GM21367 (cell line): ENCODE measurements around the gene IFRD1.

Experiments used
- ATAC-seq: cut with Tn5 transposase; IDR thresholded peaks from one replicate; pipeline ENCODE4 v1.9.1; 2021; ENCODE audit not compliant: unreplicated experiment

Gene IFRD1, protein sequence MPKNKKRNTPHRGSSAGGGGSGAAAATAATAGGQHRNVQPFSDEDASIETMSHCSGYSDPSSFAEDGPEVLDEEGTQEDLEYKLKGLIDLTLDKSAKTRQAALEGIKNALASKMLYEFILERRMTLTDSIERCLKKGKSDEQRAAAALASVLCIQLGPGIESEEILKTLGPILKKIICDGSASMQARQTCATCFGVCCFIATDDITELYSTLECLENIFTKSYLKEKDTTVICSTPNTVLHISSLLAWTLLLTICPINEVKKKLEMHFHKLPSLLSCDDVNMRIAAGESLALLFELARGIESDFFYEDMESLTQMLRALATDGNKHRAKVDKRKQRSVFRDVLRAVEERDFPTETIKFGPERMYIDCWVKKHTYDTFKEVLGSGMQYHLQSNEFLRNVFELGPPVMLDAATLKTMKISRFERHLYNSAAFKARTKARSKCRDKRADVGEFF

DNA sequence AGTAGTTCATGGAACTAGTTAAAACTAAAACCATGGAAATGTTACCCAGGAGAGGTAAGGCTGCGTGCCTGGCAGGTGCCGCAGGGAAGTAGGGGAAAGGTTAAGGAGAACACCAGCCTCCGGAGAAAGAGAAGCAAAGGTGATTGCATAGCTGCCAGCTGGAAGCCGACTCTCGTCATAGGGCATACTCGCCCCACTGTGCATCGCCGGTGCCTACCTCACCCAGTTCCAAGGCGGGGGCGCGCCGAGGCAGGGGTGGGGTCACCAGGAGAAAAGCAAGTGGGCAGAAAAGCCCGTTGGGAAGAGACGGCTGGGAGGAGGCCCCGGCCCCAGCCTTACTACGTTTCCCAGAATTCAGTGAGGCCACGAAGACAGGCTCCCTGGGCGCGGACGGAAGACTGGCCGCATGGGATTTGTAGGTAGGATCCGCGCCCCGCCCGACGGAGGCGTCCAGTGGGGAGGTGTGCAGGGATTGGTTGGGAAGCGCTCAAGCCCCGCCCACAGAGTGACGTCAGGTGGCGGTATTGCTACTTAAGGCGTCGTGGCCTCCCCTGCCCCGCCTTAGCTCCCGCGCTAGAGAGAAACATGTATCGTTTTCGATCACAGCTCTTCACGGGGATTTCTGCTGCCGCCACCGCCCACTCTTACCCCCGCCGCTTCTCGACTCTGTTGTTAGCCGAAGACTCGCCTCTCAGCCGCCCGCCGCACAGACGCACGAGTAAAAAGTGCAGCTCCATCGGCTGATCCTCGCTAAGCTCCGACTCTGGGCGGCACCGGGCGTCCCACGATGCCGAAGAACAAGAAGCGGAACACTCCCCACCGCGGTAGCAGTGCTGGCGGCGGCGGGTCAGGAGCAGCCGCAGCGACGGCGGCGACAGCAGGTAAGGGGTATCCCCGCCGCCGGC is at the start of gene IFRD1:
IFRD1 (plus strand) TSS at position 559 of the 905 bp plus-strand sequence; CDS start at position 788, 229 bp downstream.
- peak; percentile 73 for ATAC-seq

DNA sequence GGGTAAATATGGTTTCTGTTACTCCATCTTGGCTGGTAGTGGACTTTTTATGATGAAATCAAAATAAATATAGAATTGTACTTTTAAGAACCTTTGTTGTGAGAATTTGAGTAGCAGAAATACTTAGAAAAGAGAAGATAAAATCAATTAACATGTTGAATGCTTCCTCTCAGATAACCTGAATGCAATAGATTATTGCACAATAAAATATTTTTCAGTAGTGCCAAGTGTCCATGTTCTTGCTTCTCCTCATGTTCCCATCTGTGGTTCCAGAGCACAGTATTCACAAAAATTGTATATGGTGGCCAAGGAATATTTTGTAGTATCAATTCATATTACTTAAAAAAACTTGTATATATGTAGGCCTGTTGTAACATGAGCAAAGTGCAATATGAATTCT is 45.9 kb upstream of the IFRD1 start:
- ATAC-seq = no peak

DNA sequence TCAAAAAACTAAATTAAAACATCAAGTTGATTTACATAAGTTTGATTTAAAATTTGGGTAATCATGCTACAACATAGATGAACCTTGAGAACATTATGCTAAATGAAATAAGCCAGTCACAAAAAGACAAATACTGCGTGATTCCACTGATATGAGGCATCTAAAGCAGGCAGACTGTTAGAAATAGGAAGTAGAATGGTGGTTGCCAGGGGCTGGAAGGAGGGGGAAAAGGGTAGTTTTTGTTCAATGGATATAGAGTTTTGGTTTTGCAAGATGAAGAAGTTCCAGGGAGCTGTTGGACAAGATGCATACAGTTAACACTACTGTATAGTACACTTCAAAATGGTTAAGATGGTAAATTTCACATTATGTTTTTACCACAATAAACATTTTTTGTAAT is 45.0 kb upstream of the IFRD1 start:
- ATAC-seq = no peak

DNA sequence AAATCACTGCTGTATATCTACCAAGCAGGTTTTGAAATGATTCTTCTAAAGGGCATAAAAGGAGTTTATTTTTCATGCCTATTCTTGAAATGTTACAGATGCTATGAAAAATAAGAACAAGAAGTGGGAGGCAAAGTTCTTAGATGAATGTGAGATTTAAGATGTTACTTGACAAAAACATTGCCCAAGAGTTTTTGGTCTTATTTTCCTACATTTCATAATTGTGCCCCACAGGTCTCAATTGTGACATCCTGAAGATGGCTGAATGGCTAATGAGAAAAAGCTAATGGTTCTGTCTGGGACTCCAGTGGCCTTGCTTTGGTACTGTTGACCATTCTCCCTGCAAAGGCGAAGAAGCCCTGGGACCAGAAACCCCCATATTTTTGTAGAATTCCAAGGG is 43.0 kb upstream of the IFRD1 start:
- ATAC-seq = no peak

DNA sequence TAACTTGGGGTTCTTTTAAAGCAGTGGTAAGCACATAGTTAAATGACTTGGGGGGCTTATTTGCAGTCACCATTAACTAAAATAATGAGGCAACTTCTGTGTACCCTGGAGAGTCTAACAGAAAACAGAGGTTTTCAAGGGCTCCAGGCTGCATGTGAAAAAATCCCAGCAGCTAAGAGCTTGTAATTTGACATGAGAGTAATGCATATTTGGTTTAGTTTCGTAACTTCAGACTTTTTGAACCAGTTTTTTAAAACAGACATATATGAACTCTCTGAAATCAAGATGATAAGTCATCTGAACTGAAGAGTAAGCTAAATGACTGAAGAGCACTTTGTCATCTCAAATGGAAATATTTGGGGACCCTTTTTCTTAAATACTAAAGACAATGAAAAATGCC is 40.2 kb upstream of the IFRD1 start:
- no peak for ATAC-seq

DNA sequence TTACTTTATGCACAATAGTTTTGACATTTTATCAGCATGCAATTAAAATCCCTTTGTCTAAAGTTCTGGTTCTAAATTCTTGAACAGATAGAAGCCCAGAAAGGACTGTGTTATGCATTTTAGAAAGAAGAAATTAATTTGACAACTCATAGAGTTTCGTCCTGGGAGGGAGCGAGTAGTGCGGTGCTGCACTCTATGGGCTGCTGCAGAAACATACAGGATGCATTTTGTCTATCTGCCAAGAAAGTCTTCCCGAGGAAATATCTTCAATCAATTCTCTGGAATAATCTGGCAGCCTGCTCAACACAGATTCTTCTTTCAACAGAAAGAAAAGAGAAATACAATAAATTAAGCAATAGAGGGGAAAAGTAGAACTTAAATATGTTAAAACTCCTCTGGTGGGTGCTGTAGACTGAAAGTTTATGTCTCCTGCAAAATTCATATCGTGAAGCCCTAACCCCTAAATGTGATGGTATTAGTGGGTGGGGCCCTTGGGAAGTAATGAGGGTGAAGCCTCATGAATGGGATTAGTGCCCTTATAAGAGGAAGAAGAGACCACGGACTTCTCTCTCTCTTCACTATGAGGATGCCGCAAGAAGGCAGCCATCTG is 39.0 kb upstream of the IFRD1 start:
- ATAC-seq = no peak

DNA sequence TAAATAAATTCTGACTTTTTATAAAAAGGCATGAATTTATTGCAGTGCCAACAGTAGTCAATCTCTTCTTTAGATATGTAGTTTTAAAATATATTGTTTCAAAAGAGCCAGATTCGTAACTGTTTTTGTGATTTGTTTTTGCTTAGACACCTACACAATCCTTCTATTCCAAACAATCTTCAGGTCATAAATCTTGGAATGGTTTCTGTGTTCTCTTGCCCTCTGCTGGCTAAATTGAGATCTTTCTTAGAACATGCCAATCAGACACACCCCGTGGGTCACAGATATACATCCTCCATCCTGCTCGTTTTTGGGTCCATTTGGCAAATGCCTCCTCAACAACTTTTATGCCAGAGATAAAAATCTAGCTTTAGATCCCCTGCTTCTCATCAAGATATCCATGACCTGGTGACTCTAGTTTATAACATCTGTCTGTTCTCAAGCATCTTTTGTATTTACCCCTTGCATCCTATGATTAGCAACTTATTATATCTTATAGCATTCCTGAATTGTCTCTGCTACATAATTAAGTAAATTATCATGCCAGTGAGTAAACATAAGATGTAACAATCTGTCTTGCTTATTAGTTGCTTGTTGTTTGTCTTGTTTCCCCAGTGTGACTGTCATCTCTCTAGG is 35.3 kb upstream of the IFRD1 start:
- no peak for ATAC-seq

DNA sequence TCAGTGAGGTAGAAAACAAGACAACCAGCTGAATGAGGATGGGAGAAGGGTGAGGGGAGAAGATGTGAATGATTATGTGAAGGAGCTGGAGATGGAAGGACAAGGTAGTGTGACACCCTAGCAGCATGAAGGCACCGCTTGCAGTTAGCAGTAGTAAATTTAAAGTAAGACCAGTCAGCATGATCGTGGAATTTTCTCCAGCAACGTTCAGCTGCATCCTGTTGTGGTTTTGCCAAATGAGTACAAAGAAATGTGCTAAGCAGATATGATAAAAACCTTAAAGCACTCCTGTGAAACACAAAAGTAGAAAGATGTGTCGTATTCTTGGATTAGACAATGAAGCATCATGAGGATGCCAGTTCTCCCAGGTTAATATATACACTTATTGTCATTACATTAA is 34.1 kb upstream of the IFRD1 start:
- no peak for ATAC-seq

DNA sequence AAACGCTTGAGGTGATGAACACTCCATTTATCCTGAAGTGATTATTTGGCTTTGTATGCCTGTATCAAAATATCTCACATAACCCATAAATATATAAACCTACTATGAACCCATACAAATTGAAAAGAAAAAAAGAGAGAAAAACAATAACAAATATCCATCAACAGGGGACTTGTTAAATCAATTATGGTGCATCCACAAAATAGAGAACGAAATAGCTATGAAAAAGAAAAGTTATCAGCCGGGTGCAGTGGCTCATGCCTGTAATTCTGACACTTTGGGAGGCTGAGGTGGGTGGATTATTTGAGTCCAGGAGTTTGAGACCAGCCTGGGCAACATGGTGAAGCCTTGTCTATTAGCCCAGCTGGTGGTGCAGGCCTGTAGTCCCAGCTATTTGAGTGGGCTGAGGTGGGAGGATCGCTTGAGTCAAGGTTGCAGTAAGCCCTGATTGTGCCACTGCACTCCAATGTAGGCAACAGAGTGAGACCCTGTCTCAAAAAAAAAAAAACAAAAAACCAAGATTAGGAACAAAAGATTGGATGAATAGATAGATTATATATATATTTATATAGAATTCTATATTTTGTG is 30.6 kb upstream of the IFRD1 start:
- ATAC-seq = no peak

DNA sequence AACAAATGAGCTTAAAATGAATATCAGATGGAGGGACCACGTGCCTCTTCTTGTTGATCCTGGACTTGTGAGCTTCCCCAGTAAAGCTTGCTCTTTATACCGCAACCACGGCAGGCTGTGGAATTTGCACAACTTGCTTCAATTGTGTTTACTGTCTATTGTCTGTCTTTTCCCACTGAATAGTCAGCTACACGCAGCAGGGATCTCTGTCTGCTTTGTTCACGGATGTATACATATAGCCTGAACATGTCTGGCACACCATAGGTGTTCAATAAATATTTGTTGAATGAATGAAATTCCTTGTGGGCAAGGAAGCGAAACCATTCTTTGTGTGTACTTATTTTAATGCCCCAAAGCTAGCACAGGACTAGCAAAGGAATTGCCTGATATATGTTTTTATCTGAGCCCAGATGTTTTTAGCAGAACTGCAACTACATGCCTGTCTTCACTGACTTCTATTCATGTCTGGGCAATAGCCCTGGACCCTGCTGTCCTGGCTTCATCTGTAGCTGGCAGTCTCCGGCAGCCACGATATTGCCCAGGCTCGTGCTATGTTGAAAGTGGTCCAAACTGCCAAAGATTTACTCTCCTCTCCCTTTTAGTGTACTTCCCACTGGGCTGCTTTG is 29.9 kb upstream of the IFRD1 start:
- no peak for ATAC-seq

DNA sequence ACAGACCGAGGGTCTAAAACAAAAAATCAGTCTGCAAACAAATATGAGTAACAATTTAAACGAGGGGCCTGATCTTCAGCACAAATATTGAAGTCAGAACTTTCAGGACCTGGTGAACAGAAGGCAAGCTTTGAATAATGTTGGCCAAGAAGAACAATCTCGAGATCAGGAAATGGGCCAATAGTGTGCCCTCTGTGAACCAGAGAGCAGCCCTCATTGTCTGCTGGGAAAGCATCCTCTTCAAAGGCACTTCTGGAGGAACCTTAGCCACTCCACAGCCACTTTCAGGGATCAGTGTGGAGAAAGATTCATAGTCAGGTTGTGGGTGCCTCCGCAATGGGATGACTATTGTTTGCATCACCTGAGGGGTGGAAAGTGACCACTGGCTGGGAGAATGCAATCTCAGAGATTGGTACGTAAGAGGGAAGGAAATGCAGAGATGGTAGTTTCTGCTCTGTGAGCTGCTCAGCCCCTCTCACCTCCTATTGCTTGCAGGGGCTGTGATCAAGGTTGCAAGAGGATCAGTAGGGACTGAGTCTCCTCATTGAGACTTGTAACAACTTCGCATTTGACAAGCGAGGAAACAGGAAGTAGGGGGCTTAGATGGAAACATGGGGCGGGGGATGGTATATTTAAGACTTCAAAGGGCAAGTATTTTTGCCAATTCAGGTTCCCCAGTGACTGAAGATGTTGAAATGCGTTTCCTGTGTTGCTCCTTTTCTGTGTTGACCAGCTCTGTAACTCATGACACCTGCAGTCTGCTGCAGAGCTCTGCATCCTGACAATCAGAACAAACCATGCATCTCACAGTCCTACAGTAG is 28.4 kb upstream of the IFRD1 start:
- ATAC-seq = no peak

DNA sequence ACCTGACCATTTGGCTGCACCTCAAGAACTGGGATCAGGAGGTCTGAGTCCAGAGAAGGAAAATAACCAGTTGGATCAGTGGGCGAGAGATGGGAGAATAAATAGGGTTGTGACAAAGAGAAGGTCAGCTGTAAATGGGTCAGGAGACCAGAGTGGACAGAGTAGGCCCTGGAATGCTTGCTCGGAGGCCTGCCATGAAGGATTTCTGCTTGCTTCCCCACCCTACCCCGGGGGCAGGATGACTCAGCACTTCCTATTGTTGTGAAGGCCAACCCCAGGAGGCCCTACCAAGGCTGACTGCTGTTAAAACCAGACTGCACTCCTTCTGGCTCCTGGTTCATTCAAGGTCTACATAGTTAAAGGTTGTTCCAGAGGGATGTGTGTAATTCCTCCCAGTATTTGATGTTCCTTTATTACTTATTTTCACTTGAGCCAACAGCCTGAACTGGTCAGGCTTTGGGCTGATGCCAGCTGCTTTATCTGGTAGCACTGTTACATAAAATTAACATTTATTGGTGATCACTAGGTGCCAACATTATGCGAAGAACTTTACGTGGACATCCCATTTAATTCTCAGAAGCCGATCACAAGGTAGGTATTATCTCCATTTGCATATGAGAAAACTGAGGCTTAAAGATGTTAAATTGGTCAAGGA is 27.3 kb upstream of the IFRD1 start:
- no peak for ATAC-seq

DNA sequence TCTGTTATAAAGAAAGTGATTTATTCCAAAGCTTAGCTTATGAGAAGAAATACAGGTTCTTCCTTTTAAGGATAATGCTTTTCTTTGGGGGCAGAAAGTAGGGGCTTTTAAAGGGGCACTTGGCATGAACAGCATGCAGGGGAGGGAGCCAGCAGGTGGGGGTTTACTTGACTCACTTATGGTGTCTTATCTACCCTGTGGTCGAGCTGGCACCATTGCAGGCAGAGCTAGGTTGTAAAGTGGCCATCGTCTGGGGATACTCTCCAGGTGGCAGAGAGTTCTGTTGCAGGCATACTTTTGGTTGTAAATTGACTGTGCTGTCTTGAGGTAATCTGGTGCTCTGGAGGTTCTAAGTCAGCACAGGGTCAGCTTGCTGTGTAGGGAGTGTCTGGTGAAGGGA is 26.3 kb upstream of the IFRD1 start:
- ATAC-seq = no peak

DNA sequence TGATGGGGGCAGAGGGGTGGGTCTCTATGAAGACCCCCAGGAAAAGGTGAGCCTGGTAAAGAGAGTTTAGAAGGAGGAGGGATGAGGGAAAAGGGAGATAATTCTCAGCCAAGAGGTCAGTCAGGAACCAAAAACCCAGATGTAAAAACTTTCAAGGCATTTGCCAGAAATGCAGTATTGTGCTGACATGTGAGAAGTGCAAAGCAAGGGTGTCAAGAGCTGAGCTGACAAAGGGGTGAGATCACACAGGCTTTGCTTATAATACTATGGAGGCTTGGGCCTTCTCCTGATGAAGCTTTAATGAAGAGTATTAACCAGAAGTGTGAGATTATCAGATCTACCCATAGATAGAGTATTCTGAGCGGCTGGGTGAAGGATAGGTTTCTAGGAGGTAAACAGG is 22.3 kb upstream of the IFRD1 start:
- ATAC-seq = no peak

DNA sequence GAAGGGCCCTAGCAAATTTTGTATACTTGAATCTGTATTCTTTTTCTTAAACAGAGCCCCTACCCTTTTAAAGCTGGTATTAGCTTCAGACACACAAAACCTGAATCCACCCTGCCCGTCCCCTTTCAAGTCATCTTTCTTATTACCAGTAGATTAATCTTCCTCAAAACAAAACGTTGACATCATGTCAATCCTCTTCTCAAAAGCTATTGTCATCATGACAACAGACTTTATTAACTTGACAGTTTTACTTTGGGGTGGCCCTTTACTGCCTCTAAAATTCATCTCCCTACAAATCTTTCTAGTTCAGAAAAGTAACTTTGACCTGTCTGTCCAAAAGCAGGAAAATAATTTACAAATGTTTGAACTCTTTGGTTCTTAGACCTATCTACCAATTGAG is 21.5 kb upstream of the IFRD1 start:
- no peak for ATAC-seq

DNA sequence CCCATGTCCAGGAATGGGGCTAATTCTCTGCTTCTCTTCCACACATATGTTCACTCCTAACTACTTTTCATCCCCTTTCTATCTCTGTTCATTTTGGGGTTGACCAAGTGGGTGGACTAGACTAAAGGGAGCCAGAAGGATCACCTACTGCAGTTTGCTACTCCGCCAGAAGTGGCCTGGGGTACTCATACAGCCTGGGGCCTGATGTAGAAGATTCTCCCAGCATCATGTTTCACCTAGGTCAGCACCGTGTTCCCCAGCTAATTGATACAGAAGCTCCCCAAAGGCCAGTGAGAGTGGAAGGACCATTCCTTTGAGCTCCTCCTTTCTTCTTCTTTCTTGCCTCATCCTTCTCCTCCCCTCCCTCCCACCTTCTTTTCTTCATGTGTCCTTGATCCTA is 19.6 kb upstream of the IFRD1 start:
- no peak for ATAC-seq

DNA sequence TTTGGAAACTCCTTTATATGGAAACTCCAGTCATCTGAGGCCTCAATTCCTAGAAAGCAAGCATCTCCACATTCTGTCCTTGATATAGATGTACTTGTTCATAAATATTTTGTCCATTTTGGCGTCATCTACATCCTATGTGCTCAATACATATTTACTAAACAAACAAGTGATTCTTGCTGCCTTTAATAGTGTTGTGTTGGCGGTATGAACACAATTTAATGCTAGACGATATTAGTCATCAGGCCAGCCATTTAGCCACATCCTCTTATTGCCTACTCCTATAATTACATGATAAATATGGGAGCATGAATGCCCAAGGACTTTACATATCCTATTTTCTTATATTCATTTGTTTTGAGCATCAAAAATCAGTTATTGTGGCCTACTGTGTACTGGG is 18.5 kb upstream of the IFRD1 start:
- ATAC-seq = no peak

DNA sequence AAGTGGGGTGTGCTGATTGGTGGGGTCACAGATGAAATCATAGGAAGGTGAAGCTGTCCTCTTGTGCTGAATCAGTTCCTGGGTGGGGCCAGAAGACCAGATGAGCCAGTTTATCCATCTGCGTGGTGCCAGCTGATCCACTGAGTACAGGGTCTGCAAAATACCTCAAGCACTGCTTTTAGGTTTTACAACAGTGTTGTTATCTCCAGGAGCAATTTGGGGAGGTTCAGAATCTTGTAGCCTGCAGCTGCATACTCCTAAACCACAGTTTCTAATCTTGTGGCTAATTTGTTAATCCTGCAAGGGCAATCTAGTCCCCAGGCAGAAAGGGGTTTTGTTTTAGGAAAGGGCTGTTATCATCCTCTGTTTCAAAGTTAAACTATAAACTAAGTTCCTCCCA is 17.0 kb upstream of the IFRD1 start:
- ATAC-seq = no peak

DNA sequence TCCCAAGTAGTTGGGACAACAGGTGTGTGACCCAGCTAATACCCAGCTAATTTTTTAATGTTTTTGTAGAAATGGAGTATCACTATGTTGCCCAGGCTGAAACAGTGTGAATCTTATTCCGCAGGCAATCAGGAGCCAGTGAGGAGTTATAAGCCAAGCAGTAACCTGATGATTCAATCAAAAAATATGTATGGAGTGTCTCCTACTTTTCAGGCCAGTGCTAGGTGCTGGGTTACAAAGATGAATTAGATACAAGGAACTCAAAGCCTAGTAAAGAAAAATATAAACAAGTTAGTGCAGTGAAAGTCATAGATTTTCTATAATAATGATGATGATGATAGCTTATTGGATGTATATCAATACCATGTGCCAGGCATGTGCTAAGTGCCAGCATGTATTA is 13.2 kb upstream of the IFRD1 start:
- no peak for ATAC-seq
